HEK293 (cell line): ENCODE measurements around the gene FEV.

ENCODE experiments used
- CTCF ChIA-PET: fragments of 350-600 bp; formaldehyde crosslinking; extraction: SDS; loops from one replicate; lab custom pipeline; 2021; ENCODE audit warnings: antibody characterized with exemption; lab: Yijun Ruan, JAX
- POLR2A ChIA-PET: fragments of 300-600 bp; formaldehyde crosslinking; extraction: SDS; loops from one replicate; lab custom pipeline; 2020; ENCODE audit warnings: antibody characterized with exemption, inconsistent platforms; lab: Yijun Ruan, JAX
- H3K27ac ChIP-seq: fragments of 200-500 bp; sonication (Bioruptor generic); 2 replicates; pipeline ENCODE4 v1.5.1; 2014; ENCODE audit warnings: low read depth, low read length, control low read depth, inconsistent platforms; ENCODE audit errors: extremely low read depth
- H3K36me3 ChIP-seq, 2 experiments: fragments of 200-500 bp in 1 of 2; sonication (Bioruptor generic) in 1 of 2; 1 replicate in 1 of 2; 2 replicates in 1 of 2; pipeline ENCODE4 v1.5.1; 2014 to 2017; ENCODE audit warnings: inconsistent platforms in 2 of 2, low read length in 2 of 2; ENCODE audit not compliant: control insufficient read depth in 2 of 2, insufficient read depth in 1 of 2
- H3K4me1 ChIP-seq: fragments of 200-500 bp; sonication (Bioruptor generic); 2 replicates; pipeline ENCODE4 v1.5.1; 2014; ENCODE audit warnings: mild to moderate bottlenecking, low read length, inconsistent platforms; ENCODE audit not compliant: control insufficient read depth, insufficient read depth
- H3K4me3 ChIP-seq: 2 replicates; pipeline ENCODE4 v1.5.1; 2011; ENCODE audit warnings: low read depth, mild to moderate bottlenecking, control low read depth, low read length, moderate library complexity
- H3K9me3 ChIP-seq: fragments of 200-500 bp; sonication (Bioruptor generic); 2 replicates; pipeline ENCODE4 v1.5.1; 2014; ENCODE audit warnings: low read depth, low read length, inconsistent platforms; ENCODE audit not compliant: control insufficient read depth, insufficient read depth
- GLIS1 ChIP-seq: fragments of 450-650 bp; formaldehyde crosslinking; IDR thresholded peaks from 2 replicates; pipeline ENCODE4 v1.5.1; 2016; ENCODE audit warnings: missing biosample characterization, missing genetic modification characterization
- HIC1 ChIP-seq: fragments of 450-650 bp; formaldehyde crosslinking; IDR thresholded peaks from 2 replicates; pipeline ENCODE4 v1.5.1; 2016; ENCODE audit warnings: missing biosample characterization, missing genetic modification characterization
- IKZF3 ChIP-seq: fragments of 450-650 bp; IDR thresholded peaks from 2 replicates; pipeline ENCODE4 v1.5.0; 2018; ENCODE audit warnings: missing biosample characterization, mild to moderate bottlenecking, missing genetic modification characterization, moderate library complexity
- KLF8 ChIP-seq: fragments of 450-650 bp; formaldehyde crosslinking; IDR thresholded peaks from 2 replicates; pipeline ENCODE4 v1.5.1; 2016; ENCODE audit warnings: missing biosample characterization, missing genetic modification characterization
- MEIS1 ChIP-seq: sonication (generic); formaldehyde crosslinking; IDR thresholded peaks from 2 replicates; pipeline ENCODE4 v1.8.1; 2022; ENCODE audit warnings: missing genetic modification reagents, mild to moderate bottlenecking, borderline replicate concordance
- REPIN1 ChIP-seq: fragments of 450-650 bp; formaldehyde crosslinking; IDR thresholded peaks from 2 replicates; pipeline ENCODE4 v1.5.1; 2017; ENCODE audit warnings: missing biosample characterization, missing genetic modification characterization, low read depth
- SP2 ChIP-seq: fragments of 450-650 bp; formaldehyde crosslinking; IDR thresholded peaks from 2 replicates; pipeline ENCODE4 v1.5.1; 2016; ENCODE audit warnings: missing biosample characterization, missing genetic modification characterization
- SP3 ChIP-seq: fragments of 450-650 bp; formaldehyde crosslinking; IDR thresholded peaks from 2 replicates; pipeline ENCODE4 v1.5.1; 2016; ENCODE audit warnings: missing biosample characterization, missing genetic modification characterization
- SP7 ChIP-seq: fragments of 450-650 bp; formaldehyde crosslinking; IDR thresholded peaks from 2 replicates; pipeline ENCODE4 v1.5.1; 2016; ENCODE audit warnings: missing biosample characterization, missing genetic modification characterization
- ZBTB21 ChIP-seq: fragments of 450-650 bp; formaldehyde crosslinking; IDR thresholded peaks from 2 replicates; pipeline ENCODE4 v1.5.1; 2017; ENCODE audit warnings: missing biosample characterization, missing genetic modification characterization
- ZBTB48 ChIP-seq: fragments of 450-650 bp; formaldehyde crosslinking; IDR thresholded peaks from 2 replicates; pipeline ENCODE4 v1.5.1; 2016; ENCODE audit warnings: missing biosample characterization, missing genetic modification characterization
- ZIC2 ChIP-seq: fragments of 450-650 bp; formaldehyde crosslinking; IDR thresholded peaks from 2 replicates; pipeline ENCODE4 v1.5.1; 2016; ENCODE audit warnings: missing biosample characterization, missing genetic modification characterization
- ZNF19 ChIP-seq: fragments of 450-650 bp; formaldehyde crosslinking; IDR thresholded peaks from 2 replicates; pipeline ENCODE4; 2016; ENCODE audit warnings: missing biosample characterization, missing genetic modification characterization, low read depth
- ZNF2 ChIP-seq: fragments of 450-650 bp; formaldehyde crosslinking; IDR thresholded peaks from 2 replicates; pipeline ENCODE4 v1.5.1; 2016; ENCODE audit warnings: missing biosample characterization, missing genetic modification characterization
- ZNF341 ChIP-seq: fragments of 450-650 bp; formaldehyde crosslinking; IDR thresholded peaks from 2 replicates; pipeline ENCODE4; 2016; ENCODE audit warnings: low read depth, missing biosample characterization, missing genetic modification characterization
- ZNF518A ChIP-seq: fragments of 450-650 bp; formaldehyde crosslinking; conservative IDR thresholded peaks from 2 replicates; pipeline ENCODE4 v1.5.1; 2016; ENCODE audit warnings: low read depth, missing biosample characterization, missing genetic modification characterization
- ZNF561 ChIP-seq: fragments of 450-650 bp; IDR thresholded peaks from 2 replicates; pipeline ENCODE4 v1.5.1; 2018; ENCODE audit warnings: missing biosample characterization, missing genetic modification characterization, borderline replicate concordance
- ZNF585B ChIP-seq: fragments of 450-650 bp; formaldehyde crosslinking; IDR thresholded peaks from 2 replicates; pipeline ENCODE4 v1.5.1; 2016; ENCODE audit warnings: missing biosample characterization, missing genetic modification characterization
- ZNF610 ChIP-seq: fragments of 450-650 bp; formaldehyde crosslinking; IDR thresholded peaks from 2 replicates; pipeline ENCODE4 v1.5.1; 2016; ENCODE audit warnings: missing biosample characterization, missing genetic modification characterization, borderline replicate concordance
- ZNF621 ChIP-seq: fragments of 450-650 bp; formaldehyde crosslinking; IDR thresholded peaks from 2 replicates; pipeline ENCODE4 v1.5.1; 2017; ENCODE audit warnings: missing biosample characterization, missing genetic modification characterization
- ZNF660 ChIP-seq: fragments of 450-650 bp; IDR thresholded peaks from 2 replicates; pipeline ENCODE4 v1.5.1; 2018; ENCODE audit warnings: missing biosample characterization, mild to moderate bottlenecking, missing genetic modification characterization
- TF ChIP-seq, protein P1 (sequence below): fragments of 450-650 bp; formaldehyde crosslinking; IDR thresholded peaks from 2 replicates; pipeline ENCODE4 v1.5.1; 2016; ENCODE audit warnings: missing biosample characterization, missing genetic modification characterization
- TF ChIP-seq, protein P2 (sequence below): fragments of 450-650 bp; formaldehyde crosslinking; IDR thresholded peaks from 2 replicates; pipeline ENCODE4 v1.5.1; 2016; ENCODE audit warnings: missing biosample characterization, missing genetic modification characterization, borderline replicate concordance

Gene FEV

GRCh38 chr2:218963601-218964000 is 21.4 kb downstream of the FEV start:
- H3K4me3 ChIP-seq, result peak overlapping the region; percentile 12; the same call in 1 of the 2 replicates
- H3K27ac ChIP-seq, result no peak overlapping the region
- H3K36me3 ChIP-seq, result no peaks in the 10 kb centered on the region
- no peaks in the 10 kb centered on the region for H3K9me3 ChIP-seq
- TF ChIP-seq ZNF621 (tag by site-specific recombination), result 0 out of 2 replicates have a peak, but pooled peaks have one; percentile 7
- no peak for TF ChIP-seq ZNF19
- TF ChIP-seq ZIC2 (tag by site-specific recombination), result no peak
- ChIA-PET CTCF (interaction anchor here (0.6 to 6.2 kb wide), 6 partner anchors 12 to 191 kb away, joined by 3 to 65 read pairs (median 6); no protein-coding TSS in a partner anchor), POLR2A (interaction anchor here (1.2 kb wide), 1 partner anchor 16 kb away, joined by 4 read pairs; no protein-coding TSS in a partner anchor)
- peaks cover 9% of the 10 kb centered on the region for H3K4me1 ChIP-seq

DNA sequence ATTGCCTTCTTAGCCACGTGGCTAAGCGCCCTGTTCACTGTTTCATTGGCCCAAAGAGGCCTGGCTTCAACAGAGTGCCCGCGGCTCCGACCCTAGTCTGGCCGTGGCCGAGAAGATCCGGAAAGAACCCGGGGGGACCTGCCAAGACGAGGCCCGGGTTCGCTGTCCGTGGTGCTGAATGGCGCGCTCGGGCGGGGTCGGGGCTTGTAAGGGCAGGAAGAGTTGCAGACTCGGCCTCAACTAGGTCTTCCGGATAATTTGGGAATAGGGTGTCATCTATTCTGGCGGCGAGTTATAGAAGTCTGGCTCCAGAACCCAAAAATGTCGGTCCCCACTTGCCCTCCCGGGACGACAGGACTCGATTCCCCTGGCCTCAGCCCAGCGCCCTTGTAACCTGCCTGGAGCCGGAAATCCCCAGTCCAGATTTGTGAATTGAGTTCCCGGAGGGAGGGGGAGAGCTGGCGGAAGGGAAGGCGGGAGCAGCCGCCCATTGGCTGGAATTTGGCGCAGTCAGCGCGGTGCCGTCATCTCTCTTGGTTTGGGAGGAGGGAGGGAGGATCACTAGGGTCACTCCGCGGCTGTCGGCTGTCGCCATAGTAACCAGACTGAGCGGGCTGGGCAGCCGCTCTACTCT is 22.0 kb downstream of the FEV start:
- ChIA-PET CTCF (interaction anchor here (0.6 to 6.2 kb wide), 6 partner anchors 13 to 191 kb away, joined by 3 to 65 read pairs (median 6); no protein-coding TSS in a partner anchor), POLR2A (interaction anchor here (1.2 kb wide), 1 partner anchor 17 kb away, joined by 4 read pairs; no protein-coding TSS in a partner anchor)
- H3K4me3 ChIP-seq, result peak overlapping the region; percentile 39
- peaks cover 9% of the 10 kb centered on the region for H3K4me1 ChIP-seq
- no peaks in the 10 kb centered on the region for H3K9me3 ChIP-seq
- H3K36me3 ChIP-seq, result no peaks in the 10 kb centered on the region
- no peak overlapping the region for H3K27ac ChIP-seq
- no peak for TF ChIP-seq MEIS1 (CRISPR knock-in tag)
- no peak for TF ChIP-seq ZNF610
- TF ChIP-seq ZBTB21 (tag by site-specific recombination), result peak; percentile 31; the same call in 1 of the 2 replicates
- TF ChIP-seq GLIS1, result 0 out of 2 replicates have a peak, but pooled peaks have one; percentile 17
- TF ChIP-seq, protein P1, sequence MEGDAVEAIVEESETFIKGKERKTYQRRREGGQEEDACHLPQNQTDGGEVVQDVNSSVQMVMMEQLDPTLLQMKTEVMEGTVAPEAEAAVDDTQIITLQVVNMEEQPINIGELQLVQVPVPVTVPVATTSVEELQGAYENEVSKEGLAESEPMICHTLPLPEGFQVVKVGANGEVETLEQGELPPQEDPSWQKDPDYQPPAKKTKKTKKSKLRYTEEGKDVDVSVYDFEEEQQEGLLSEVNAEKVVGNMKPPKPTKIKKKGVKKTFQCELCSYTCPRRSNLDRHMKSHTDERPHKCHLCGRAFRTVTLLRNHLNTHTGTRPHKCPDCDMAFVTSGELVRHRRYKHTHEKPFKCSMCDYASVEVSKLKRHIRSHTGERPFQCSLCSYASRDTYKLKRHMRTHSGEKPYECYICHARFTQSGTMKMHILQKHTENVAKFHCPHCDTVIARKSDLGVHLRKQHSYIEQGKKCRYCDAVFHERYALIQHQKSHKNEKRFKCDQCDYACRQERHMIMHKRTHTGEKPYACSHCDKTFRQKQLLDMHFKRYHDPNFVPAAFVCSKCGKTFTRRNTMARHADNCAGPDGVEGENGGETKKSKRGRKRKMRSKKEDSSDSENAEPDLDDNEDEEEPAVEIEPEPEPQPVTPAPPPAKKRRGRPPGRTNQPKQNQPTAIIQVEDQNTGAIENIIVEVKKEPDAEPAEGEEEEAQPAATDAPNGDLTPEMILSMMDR (tag by site-specific recombination), result no peak
- TF ChIP-seq, protein P2, sequence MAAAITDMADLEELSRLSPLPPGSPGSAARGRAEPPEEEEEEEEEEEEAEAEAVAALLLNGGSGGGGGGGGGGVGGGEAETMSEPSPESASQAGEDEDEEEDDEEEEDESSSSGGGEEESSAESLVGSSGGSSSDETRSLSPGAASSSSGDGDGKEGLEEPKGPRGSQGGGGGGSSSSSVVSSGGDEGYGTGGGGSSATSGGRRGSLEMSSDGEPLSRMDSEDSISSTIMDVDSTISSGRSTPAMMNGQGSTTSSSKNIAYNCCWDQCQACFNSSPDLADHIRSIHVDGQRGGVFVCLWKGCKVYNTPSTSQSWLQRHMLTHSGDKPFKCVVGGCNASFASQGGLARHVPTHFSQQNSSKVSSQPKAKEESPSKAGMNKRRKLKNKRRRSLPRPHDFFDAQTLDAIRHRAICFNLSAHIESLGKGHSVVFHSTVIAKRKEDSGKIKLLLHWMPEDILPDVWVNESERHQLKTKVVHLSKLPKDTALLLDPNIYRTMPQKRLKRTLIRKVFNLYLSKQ (tag by site-specific recombination), result no peak
- TF ChIP-seq ZNF518A (tag by site-specific recombination), result peak; percentile 65; the same call in 1 of the 2 replicates
- peak; percentile 58; the same call in 1 of the 2 replicates for TF ChIP-seq KLF8
- no peak for TF ChIP-seq ZNF585B
- peak; percentile 89 for TF ChIP-seq SP2 (tag by site-specific recombination)
- TF ChIP-seq ZNF660 (tag by site-specific recombination), result 0 out of 2 replicates have a peak, but pooled peaks have one; percentile 23
- TF ChIP-seq SP3 (tag by site-specific recombination), result peak; percentile 32; the same call in 1 of the 2 replicates
- no peak for TF ChIP-seq ZBTB48 (tag by site-specific recombination)
- peak; percentile 100 for TF ChIP-seq ZNF341 (tag by site-specific recombination)
- TF ChIP-seq SP7, result 0 out of 2 replicates have a peak, but pooled peaks have one; percentile 25
- no peak for TF ChIP-seq HIC1
- TF ChIP-seq REPIN1 (tag by site-specific recombination), result no peak
- TF ChIP-seq IKZF3 (tag by site-specific recombination), result peak; percentile 39; the same call in 1 of the 2 replicates
- TF ChIP-seq ZNF2 (tag by site-specific recombination), result 0 out of 2 replicates have a peak, but pooled peaks have one; percentile 22
- 0 out of 2 replicates have a peak, but pooled peaks have one; percentile 34 for TF ChIP-seq ZNF561 (tag by site-specific recombination)
